Peyer's patch (tissue), 4 donors: ENCODE results near the gene EEF1AKMT3. TPM values are rescaled to one million over a fixed set of nuclear protein-coding genes. Genes with fewer than 3 reads are reported as not detected.

ENCODE experiments used
- DNase-seq, 3 donors: peaks; one replicate each; pipeline ENCODE4 v3.0.0-alpha.2; 2017 to 2019
- H3K27ac ChIP-seq, 4 donors: fragments of 200-600 bp; sonication (generic); one replicate each; pipeline ENCODE4 v1.5.1; 2016 to 2019
- H3K27me3 ChIP-seq, 2 donors: fragments of 200-600 bp; sonication (generic); one replicate each; pipeline ENCODE4 v1.5.1; 2019
- H3K36me3 ChIP-seq, 3 donors: fragments of 200-600 bp; sonication (generic); one replicate each; pipeline ENCODE4 v1.5.1; 2016 to 2019
- H3K4me1 ChIP-seq, 4 donors: fragments of 200-600 bp; sonication (generic); one replicate each; pipeline ENCODE4 v1.5.1; 2016 to 2019
- H3K4me3 ChIP-seq, 4 donors: fragments of 200-600 bp; sonication (generic); 1 replicate in 3 of 4; 2 replicates in 1 of 4; pipeline ENCODE4 v1.5.1; 2016 to 2019; ENCODE audit warnings: mild to moderate bottlenecking in 1 of 4
- H3K9me3 ChIP-seq, 4 donors: fragments of 200-600 bp; sonication (generic); one replicate each; pipeline ENCODE4 v1.5.1; 2016 to 2019; ENCODE audit warnings: mild to moderate bottlenecking in 1 of 4
- POLR2A ChIP-seq, 2 donors: fragments of 450-650 bp; IDR thresholded peaks; one replicate each; pipeline ENCODE4 v1.5.1; 2017; ENCODE audit warnings: antibody characterized with exemption in 2 of 2, mild to moderate bottlenecking in 2 of 2, moderate library complexity in 2 of 2
- total RNA-seq, 4 donors: library from RNA; depleted of rRNA; stranded (reverse); fragments of >200 nt; gene quantifications; one replicate each; pipeline ENCODE4 v1.1.0, GENCODE V29; 2016
- TF ChIP-seq, protein P1 (sequence below), 6 experiments: fragments of 450-650 bp in 4 of 6; fragments of 200-600 bp in 2 of 6; sonication (generic) in 1 of 6; IDR thresholded peaks; one replicate each; pipeline ENCODE4 v1.5.1; 2017 to 2019; ENCODE audit warnings: antibody characterized with exemption in 6 of 6, mild to moderate bottlenecking in 3 of 6, moderate library complexity in 1 of 6

Gene EEF1AKMT3
- 1 to 10 TPM; 1.4 to 7.4 (median 2.7) TPM for total RNA-seq

DNA sequence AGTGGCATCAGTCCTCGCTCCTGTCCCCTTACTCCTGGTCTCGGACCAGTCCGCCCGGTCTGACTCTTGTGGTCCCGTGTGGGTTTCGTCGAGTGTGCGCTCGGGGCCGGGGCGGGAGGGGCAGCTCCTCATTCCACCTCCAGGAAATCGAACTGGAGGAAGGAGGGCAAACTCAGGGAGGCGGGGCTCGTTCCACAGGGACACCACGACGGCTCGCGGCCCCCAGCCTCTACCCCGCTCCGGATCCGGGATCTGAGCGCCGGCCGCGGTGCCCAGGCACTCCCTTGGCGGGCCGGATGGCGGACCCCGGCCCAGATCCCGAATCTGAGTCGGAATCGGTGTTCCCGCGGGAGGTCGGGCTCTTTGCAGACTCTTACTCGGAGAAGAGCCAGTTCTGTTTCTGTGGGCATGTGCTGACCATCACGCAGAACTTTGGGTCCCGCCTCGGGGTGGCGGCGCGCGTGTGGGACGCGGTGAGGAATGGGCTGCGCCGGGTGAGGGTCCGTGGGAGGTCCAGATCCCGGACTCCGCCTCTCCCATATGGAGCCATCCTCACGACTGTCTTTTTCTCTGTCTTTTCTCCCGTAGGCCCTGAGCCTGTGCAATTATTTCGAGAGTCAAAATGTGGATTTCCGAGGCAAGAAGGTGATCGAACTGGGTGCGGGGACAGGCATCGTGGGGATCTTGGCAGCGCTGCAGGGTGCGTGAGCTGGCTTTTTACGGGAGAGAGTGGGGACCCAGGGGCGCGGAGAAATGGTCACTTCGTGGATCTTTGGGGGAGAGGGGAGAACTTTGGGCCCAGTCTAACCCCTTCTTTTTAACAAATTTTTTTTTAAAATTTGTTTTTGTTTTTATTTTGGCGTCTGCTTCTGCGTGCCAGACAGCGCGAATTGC lies at the start of gene EEF1AKMT3:
EEF1AKMT3 (plus strand) TSS at position 186 of the 894 bp plus-strand sequence; CDS start at position 297, 111 bp downstream.
- peaks cover 0 to 9% (median 3%) of the 10 kb centered on the region in 4 donors for H3K4me1 ChIP-seq
- no peaks in the 10 kb centered on the region for H3K27me3 ChIP-seq
- no peak for TF ChIP-seq POLR2A (IDR thresholded peaks at IDR 0.05)
- TF ChIP-seq, protein P1, sequence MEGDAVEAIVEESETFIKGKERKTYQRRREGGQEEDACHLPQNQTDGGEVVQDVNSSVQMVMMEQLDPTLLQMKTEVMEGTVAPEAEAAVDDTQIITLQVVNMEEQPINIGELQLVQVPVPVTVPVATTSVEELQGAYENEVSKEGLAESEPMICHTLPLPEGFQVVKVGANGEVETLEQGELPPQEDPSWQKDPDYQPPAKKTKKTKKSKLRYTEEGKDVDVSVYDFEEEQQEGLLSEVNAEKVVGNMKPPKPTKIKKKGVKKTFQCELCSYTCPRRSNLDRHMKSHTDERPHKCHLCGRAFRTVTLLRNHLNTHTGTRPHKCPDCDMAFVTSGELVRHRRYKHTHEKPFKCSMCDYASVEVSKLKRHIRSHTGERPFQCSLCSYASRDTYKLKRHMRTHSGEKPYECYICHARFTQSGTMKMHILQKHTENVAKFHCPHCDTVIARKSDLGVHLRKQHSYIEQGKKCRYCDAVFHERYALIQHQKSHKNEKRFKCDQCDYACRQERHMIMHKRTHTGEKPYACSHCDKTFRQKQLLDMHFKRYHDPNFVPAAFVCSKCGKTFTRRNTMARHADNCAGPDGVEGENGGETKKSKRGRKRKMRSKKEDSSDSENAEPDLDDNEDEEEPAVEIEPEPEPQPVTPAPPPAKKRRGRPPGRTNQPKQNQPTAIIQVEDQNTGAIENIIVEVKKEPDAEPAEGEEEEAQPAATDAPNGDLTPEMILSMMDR (IDR thresholded peaks at IDR 0.05), result peak in 2 of 6 experiments; percentile 12 to 14
- no peaks in the 10 kb centered on the region for H3K9me3 ChIP-seq
- DNase-seq, result peak; percentile 60 to 81 (median 81)
- peak within 1 kb of the TSS; percentile 54 to 72 (median 64) for H3K4me3 ChIP-seq
- H3K36me3 ChIP-seq, result no peaks in the 10 kb centered on the region
- H3K27ac ChIP-seq, result peak within 1 kb of the TSS; percentile 84 to 92 (median 86)

DNA sequence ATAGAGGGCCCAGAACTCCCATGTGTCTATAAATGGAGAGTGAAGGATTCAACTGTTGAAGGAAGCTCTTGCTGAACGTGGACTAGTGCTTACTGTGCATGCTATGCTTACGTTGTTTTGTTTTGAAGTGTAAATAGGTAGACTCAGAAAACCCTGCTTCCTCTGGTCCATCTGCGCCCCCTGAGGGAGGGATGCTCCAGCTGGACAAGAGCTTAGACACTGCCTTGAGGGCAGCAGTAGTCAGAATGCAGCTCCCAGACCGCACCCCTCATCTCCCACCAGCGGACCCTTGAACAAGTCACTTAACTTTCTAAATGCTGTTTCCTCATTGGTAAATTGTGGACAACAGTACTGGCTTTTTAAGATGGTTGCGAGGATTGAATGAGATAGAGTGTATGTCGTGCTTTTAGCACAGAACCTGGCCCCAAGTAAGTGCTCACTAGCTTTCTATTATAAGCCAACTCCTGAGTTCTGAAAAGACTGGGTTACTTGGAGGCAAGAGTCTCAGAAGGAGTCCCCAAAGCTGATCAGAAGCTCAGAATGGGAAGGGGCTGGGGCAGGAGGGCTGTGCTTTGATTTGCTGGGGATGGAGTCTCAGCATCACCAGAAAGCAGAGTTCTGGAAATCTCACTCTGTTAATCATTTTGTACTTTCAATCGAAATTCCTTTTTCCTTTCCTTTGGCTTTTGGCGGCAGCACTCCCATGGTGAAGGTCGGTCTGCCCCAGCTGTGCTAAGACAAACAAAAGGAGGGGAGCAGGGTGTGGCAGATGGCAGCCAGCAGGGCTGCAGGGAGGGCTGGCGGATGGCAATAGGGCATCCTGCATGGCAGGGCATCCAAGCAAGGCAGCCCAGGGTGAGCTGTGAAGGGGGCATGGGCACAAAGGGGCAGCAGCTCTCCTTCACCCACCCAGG lies 49.4 kb upstream of the EEF1AKMT3 start:
- H3K9me3 ChIP-seq, result no peaks in the 10 kb centered on the region
- no peak overlapping the region for H3K4me3 ChIP-seq
- peaks cover 0 to 39% (median 0%) of the 10 kb centered on the region in 3 donors for H3K36me3 ChIP-seq
- H3K27ac ChIP-seq, result no peak overlapping the region
- DNase-seq, result peak in 1 of 3 donors; percentile 44
- H3K27me3 ChIP-seq, result peaks cover 0 to 4% of the 10 kb centered on the region in 2 donors
- H3K4me1 ChIP-seq, result peaks cover 0 to 9% (median 0%) of the 10 kb centered on the region in 4 donors
- TF ChIP-seq, protein P1 (IDR thresholded peaks at IDR 0.05), result no peak
- TF ChIP-seq POLR2A (IDR thresholded peaks at IDR 0.05), result no peak

DNA sequence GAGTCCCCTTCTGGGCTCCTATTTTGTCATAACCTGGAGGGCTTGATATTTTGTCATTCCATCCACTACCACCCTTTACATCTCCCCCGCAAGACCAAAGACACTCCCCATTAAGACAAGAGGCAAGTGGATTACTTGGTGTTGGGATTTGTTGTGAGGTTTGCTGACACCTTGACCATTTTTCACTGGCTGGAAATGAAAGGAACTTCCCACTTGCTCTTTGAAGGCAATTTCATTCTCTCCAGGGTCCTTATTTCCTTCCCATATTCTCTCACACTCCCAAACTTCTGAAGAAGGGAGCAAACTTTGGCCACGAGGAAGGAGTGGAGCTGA lies 48.8 kb upstream of the EEF1AKMT3 start:
- peak in 1 of 3 donors; percentile 23 for DNase-seq
- Histone ChIP-seq H3K9me3 (no peaks in the 10 kb centered on the region), H3K27ac (no peak overlapping the region), H3K4me1 (peaks cover 0 to 9% (median 0%) of the 10 kb centered on the region in 4 donors), H3K4me3 (no peak overlapping the region), H3K27me3 (peaks cover 0 to 6% of the 10 kb centered on the region in 2 donors), H3K36me3 (peaks cover 0 to 33% (median 0%) of the 10 kb centered on the region in 3 donors)
- no peak for TF ChIP-seq POLR2A (IDR thresholded peaks at IDR 0.05)
- TF ChIP-seq, protein P1 (IDR thresholded peaks at IDR 0.05), result no peak

DNA sequence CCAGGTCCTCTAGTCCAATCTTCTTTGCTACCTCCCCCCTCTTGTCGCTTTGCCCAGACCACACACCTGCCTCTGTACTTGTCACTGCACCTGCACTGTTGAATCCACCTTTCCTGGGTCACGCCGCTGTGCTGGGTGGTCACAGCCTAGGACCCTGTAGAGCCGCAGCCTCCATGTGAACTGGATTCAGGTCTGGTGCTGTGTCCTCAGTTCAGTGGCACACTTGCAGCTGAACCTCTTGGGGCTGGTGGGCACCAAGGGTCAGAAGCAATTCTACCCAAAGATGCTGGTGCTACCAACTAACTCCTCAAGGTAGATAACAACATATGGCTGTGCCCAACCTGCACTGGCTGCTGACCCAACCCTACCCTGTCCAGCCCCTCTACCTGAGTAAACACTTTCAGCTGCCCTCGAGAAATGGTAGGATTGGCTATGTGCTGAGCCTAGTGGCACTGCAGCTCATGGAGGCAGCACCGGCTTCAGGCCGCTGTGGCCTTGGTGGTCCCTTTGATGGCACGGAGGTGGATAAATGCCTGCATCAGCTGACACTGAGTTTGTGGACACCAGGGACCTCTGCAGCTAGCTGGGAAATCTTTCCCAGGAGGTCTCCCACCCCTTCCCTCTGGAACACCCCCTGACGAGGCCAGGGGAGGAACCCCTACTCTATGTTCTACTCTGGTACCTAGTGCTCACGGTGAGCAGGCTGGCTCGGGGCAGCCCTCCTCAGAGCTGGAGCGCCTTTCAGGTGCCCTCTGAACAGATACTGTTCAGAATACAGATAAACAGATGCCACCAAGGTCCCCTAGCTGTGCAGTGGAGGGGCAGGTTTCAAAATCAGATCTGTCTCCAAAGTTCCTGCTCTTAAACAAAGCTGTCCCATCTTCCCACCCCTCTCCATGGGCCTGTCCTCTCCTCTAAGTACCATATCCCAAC lies 48.1 kb upstream of the EEF1AKMT3 start:
- TF ChIP-seq POLR2A (IDR thresholded peaks at IDR 0.05), result no peak
- TF ChIP-seq, protein P1 (IDR thresholded peaks at IDR 0.05), result no peak
- DNase-seq, result peak in 1 of 3 donors; percentile 40
- Histone ChIP-seq H3K4me1 (peaks cover 0 to 9% (median 0%) of the 10 kb centered on the region in 4 donors), H3K9me3 (no peaks in the 10 kb centered on the region), H3K27ac (no peak overlapping the region), H3K4me3 (no peak overlapping the region), H3K27me3 (peaks cover 0 to 8% of the 10 kb centered on the region in 2 donors), H3K36me3 (peaks cover 0 to 27% (median 0%) of the 10 kb centered on the region in 3 donors)
